ENCODE measurements around the gene ECT2L. TPM values are rescaled to one million over a fixed set of nuclear protein-coding genes. Genes with fewer than 3 reads are reported as not detected.

The ECT2L gene
- total RNA-seq, 1 experiment from 2014 or later: not detected

- Histone ChIP-seq H3K23me2 (ENCODE audit: insufficient read length, low read depth, low read length, poor library complexity, severe bottlenecking) (no peaks in the 10 kb centered on the region), H3K79me1 (ENCODE audit: insufficient read depth, low read depth, low read length, poor library complexity, severe bottlenecking) (no peaks in the 10 kb centered on the region), H2BK12ac (ENCODE audit: insufficient read length, low read depth, low read length) (no peak overlapping the region), H4K91ac (ENCODE audit: insufficient read length, low read depth, low read length) (no peak overlapping the region), H3K9me3 (ENCODE audit: control insufficient read depth, low read depth, low read length) (no peaks in the 10 kb centered on the region), H3K4me2 (ENCODE audit: insufficient read depth, insufficient read length, low read length) (no peak overlapping the region), H3T11ph (ENCODE audit: low read length) (no peak overlapping the region), H3K18ac (ENCODE audit: insufficient read length, low read depth, low read length) (no peak overlapping the region), H2BK15ac (ENCODE audit: low read depth, low read length) (no peak overlapping the region), H3K9ac (ENCODE audit: extremely low read depth, insufficient read length, low read length) (no peak overlapping the region), H3K4me1 (ENCODE audit: insufficient read depth, low read length) (no peaks in the 10 kb centered on the region), H3K23ac (ENCODE audit: insufficient read length, low read depth, low read length) (no peak overlapping the region), H4K20me1 (ENCODE audit: control insufficient read depth, insufficient read depth, insufficient read length) (no peaks in the 10 kb centered on the region), H3K27ac (ENCODE audit: insufficient read length, low read depth, low read length) (no peak overlapping the region), H2AK5ac (ENCODE audit: insufficient read length, low read length) (no peak overlapping the region), H2BK5ac (ENCODE audit: insufficient read length, low read length) (no peak overlapping the region), H4K5ac (ENCODE audit: insufficient read length, low read depth, low read length) (no peak overlapping the region), H3K4ac (ENCODE audit: low read depth, low read length) (no peak overlapping the region), H3K14ac (ENCODE audit: insufficient read depth, low read length) (no peak overlapping the region), H3K56ac (ENCODE audit: insufficient read length, low read depth, low read length) (no peak overlapping the region), H3K79me2 (ENCODE audit: insufficient read depth, low read length) (no peaks in the 10 kb centered on the region), H4K8ac (replicated peaks; ENCODE audit: insufficient read length, low read depth, low read length) (no peak overlapping the region), H3K27me3 (ENCODE audit: insufficient read depth, low read length) (no peaks in the 10 kb centered on the region), H2BK20ac (ENCODE audit: low read depth, low read length, poor library complexity, severe bottlenecking) (no peak overlapping the region), H2BK120ac (ENCODE audit: low read depth, low read length, poor library complexity, severe bottlenecking) (no peak overlapping the region), H2AFZ (ENCODE audit: low read length) (no peak overlapping the region)
- DNase-seq: no peak
- Mint-ChIP-seq H3K27me3 (ENCODE audit: low read depth) (no peaks in the 10 kb centered on the region), H3K4me1 (no peaks in the 10 kb centered on the region), H3K36me3 (ENCODE audit: insufficient read depth in 1 of 3, low read depth in 3 of 3) (peaks cover 38 to 78% (median 73%) of the 10 kb centered on the region in 3 experiments), H3K4me3 (no peak overlapping the region), H3K27ac (peak overlapping the region in 1 of 3 experiments; percentile 62; a peak in 2 of 7 replicates), H3K9me3 (no peaks in the 10 kb centered on the region)
- WGBS (ENCODE audit: extremely low coverage, insufficient read length, low lambda C conversion rate): no CpG with 5 or more reads among the region's 3 CpGs
- TF ChIP-seq CTCF (conservative IDR thresholded peaks at IDR 0.05): no peak
Observed at GRCh38 chr6:138912308-138912707, 116.4 kb downstream of the ECT2L start.
